ENCODE measurements around the gene CBFB.
"Not testable (repeated sequence)": the region's sequence is repeated elsewhere in the genome, so short reads cannot be mapped to it uniquely, and the experiment has no call there.

Gene CBFB

GRCh38 chr16:67017421-67017750 is 11.6 kb upstream of the CBFB start:
- no peak for DNase-seq

GRCh38 chr16:67017810-67018488 is 11.0 kb upstream of the CBFB start:
- no peak for DNase-seq

GRCh38 chr16:67019171-67019570 is 9.8 kb upstream of the CBFB start:
- DNase-seq = no peak

GRCh38 chr16:67021321-67021720 is 7.6 kb upstream of the CBFB start:
- no peak for DNase-seq

- DNase-seq = no peak
Observed at GRCh38 chr16:67022531-67023214, 6.3 kb upstream of the CBFB start.

GRCh38 chr16:67023689-67024088 is 5.3 kb upstream of the CBFB start:
- DNase-seq = no peak

GRCh38 chr16:67024384-67025209 is 4.4 kb upstream of the CBFB start:
- DNase-seq = no peak

- no peak for DNase-seq
Observed at GRCh38 chr16:67025210-67025550, 3.8 kb upstream of the CBFB start.

- no peak for DNase-seq
Observed at GRCh38 chr16:67026570-67026969, 2.4 kb upstream of the CBFB start.

- no peak for DNase-seq
Observed at GRCh38 chr16:67027046-67027445, 1.9 kb upstream of the CBFB start.

- DNase-seq = no peak
Observed at GRCh38 chr16:67028167-67028695, 718 bp upstream of the CBFB start.

- no peak for DNase-seq
Observed at GRCh38 chr16:67029254-67030096, 526 bp downstream of the CBFB start.

- DNase-seq = no peak
Observed at GRCh38 chr16:67030221-67030962, 1.4 kb downstream of the CBFB start.

GRCh38 chr16:67034487-67034886 is 5.5 kb downstream of the CBFB start:
- no peak for DNase-seq

- DNase-seq = no peak
Observed at GRCh38 chr16:67035364-67035763, 6.4 kb downstream of the CBFB start.

GRCh38 chr16:67036323-67036741 is 7.4 kb downstream of the CBFB start:
- DNase-seq = no peak

GRCh38 chr16:67039260-67040020 is 10.5 kb downstream of the CBFB start:
- DNase-seq = no peak

GRCh38 chr16:67040166-67040565 is 11.2 kb downstream of the CBFB start:
- no peak for DNase-seq

GRCh38 chr16:67040906-67041305 is 12.0 kb downstream of the CBFB start:
- no peak for DNase-seq

GRCh38 chr16:67041520-67041919 is 12.6 kb downstream of the CBFB start:
- DNase-seq = not testable (repeated sequence)

GRCh38 chr16:67043420-67043819 is 14.5 kb downstream of the CBFB start:
- DNase-seq = no peak
